Measurements from ENCODE around the gene ZNF208.
"Not testable (repeated sequence)": the region's sequence is repeated elsewhere in the genome, so short reads cannot be mapped to it uniquely, and the experiment has no call there.

ZNF208 gene

DNA sequence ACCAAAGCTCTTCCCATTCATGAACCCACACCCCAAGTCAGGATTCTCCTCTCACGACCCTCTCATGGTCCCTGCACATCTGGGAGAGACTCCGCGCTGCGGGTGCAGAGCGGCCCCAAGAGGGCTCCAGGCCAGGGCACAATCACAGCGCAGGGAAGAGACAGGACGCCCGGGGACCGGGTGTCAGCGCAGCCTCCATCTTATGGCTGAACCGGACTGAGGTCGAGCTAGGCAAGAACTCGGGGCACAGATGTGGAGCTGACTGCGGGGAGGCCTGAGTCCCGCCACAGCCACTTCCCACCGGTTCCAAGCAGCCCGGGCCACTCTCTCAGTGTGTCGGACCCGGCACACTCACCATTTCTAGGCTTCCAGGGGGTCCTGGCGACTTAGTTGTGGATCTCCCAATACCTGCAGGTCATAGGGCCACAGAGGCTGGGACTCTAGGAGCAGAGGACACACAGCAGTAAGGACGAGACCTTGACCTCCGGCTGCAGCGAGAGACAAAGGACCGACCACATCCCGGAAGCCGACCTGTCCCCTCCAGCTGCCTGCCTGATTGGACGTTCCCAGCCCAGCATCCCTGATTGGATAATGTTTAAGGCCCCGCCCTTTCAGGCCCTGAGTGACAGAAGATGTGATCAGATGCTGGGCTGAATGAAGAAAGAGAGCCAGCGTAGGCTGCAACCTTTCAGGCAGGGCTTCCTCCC lies at the start of gene ZNF208:
TSS of gene ZNF208 (minus strand) at position 507 of the 707 bp plus-strand sequence. CDS start at position 358, 149 bp downstream.
- DNase-seq (ENCODE audit: low read depth in 2 of 2), result peak in 1 of 2 donors; percentile 2

DNA sequence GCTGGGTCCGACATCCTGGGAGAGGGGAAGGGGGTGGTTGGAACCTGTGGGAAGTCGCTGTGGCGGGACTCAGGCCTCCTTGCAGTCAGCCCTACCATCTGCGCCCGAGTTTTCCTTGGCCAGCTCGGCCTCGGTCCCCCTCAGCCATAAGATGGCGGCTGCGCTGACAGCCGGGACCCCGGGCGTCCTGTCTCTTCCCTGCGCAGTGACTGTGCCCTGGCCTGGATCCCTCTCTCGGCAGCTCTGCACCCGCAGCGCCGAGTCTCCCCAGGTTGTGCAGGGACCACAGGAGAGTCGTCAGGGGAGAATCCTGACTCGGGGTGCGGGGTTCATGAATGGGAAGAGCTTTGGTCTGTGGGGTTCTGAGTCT lies 41.9 kb upstream of the ZNF208 start:
- peak; percentile 3 to 5 for DNase-seq (ENCODE audit: low read depth in 2 of 2)

DNA sequence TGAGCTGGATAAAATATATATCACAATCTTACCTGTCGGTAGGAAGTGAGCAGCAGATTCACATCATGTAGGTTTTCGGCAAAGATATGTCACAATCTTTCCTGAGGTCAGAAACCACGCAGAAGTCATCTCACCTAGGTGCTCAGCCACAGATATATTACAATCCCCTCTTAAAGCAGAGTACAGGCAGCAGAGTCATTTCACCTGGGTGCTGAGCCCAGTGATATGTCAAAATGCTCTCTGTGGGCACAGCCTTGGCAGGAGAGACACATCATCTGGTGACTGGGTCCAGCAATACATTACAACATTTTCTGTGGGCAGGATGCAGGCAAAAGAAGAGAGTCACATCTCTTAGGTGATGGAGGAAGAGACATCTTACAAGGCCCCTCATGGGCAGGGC lies 30.4 kb upstream of the ZNF208 start:
- not testable (repeated sequence) for DNase-seq (ENCODE audit: low read depth in 2 of 2)

DNA sequence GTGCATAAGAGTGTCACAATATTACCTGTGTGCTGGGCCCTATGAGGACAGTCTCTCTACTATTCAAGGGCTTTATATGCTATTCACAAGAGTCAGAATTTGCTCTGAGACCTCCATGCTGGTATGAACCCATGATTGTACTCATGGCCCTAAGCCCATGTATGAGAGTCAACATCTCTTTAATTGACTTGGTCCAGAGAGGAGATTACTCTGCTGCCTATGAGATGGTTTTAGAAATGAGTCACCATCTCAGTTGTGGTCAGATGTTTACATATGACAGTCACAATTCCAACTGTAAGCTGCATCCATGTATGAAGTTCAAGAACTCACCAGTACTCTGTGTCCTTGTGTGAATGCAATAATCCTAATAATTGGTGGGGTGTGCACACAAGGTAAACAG lies 19.9 kb upstream of the ZNF208 start:
- no peak for DNase-seq (ENCODE audit: low read depth in 2 of 2)

DNA sequence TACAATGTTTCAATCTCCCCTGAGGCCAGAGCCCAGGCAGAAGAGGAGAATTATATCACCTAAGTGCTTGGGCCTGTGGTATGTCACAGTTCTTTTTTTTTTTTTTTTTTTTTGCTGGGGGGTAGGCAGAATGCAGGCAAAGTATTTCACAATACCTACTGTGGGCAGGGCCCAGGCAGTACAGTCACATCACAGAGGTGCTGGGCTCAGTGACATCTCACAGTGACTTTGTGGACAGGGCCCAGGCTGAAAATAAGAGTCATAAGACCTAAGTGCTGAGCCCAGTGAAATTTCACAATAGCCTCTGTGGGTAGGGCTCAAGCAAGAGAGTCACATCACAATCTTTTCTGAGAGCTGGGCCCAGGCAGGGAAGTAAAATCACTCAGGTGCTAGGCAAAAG lies 15.9 kb upstream of the ZNF208 start:
- no peak for DNase-seq (ENCODE audit: low read depth in 2 of 2)

DNA sequence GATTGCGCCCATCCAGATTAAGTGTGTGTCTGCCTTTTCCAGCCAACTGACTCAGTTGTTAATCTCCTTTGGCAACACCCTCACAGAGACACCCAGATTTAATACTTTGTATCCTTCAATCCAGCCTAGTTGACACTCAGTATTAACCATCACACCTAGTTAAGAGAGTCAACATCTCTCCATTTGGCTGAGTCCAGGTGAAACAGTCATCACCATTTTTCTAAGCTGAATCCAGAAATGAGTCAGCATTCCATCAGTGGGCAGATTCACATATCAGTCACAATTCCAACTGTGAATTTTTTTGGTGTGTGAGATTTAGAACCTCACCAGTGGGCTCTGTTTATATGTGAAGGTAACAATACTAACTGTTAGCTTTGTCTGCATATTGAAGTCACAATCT lies 14.8 kb upstream of the ZNF208 start:
- not testable (repeated sequence) for DNase-seq (ENCODE audit: low read depth in 2 of 2)

DNA sequence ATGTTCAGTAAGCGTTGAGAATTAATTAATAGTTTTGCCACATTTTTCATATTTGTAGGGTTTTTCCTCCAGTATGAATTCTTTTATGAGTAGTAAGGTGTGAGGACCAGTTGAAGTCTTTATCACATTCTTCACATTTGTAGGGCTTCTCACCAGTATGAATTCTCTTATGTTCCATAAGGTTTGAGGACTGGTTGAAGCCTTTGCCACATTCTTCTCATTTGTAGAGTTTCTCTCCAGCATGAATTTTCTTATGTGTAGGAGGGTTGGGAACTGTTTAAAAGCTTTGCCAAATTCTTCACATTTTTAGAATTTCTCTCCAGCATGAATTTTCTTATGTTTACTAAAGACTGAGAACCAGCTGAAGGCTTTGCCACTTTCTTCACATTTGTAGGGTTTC lies 40.3 kb downstream of the ZNF208 start:
- no peak for DNase-seq (ENCODE audit: low read depth in 2 of 2)

DNA sequence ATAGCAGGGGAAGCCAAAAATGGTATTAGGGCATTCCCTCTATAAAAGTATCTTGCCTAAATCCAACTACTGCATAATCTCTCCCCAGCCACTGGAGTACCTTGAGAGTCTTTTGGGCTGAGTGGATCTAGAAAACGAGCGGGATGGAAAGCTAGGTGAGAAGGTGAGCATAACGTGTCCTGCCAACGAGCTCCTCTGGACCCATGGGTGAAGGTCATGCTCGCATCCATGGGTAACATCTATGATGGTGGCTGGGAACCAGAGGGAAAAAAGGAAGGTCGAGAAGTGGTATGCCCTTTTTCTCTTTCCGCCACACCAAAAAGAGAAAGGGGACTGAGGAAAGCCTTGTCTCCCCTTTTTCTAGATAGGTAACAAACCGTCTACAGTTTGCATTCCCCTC lies 63.0 kb downstream of the ZNF208 start:
- no peak for DNase-seq (ENCODE audit: low read depth in 2 of 2)

DNA sequence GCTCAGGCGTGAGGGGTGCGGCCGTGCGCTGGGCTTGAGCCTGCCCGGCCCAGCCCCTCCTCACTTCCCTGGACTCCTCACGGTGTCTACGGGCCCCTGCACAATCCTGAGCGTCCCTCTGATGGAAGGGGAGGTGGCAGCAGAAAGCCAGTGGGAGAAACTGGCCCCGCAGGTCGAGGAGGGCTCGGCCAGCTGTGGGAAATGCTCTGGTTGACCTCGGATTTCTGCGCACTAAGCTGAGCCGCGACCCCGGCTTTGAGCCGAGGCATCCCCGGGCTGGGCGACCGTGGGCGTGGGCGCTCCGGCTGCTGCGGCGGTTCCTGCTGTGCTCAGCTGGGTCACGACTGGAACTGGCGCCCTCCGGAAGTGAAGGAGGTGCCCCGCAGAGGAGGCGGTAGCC lies 70.1 kb downstream of the ZNF208 start:
- DNase-seq (ENCODE audit: low read depth in 2 of 2), result no peak

DNA sequence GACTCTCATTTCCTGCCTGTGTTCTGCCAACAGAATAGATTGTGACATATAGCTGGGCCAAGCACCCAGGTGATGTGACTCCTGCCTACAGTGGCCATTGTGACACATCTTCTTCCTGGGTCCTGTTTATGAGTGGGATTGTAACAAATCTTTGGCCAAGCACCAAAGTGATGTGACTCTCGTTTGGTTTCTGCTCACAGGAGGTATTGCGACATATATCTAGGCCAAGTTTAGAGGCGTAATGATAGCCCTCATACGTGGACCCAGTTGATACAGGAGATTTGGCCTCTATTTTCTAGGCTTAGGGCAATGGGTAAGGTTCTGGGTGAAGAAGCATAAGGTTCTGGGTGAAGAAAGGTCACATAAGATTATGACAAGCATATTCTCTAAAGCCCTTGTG lies 76.2 kb downstream of the ZNF208 start:
- no peak for DNase-seq (ENCODE audit: low read depth in 2 of 2)

DNA sequence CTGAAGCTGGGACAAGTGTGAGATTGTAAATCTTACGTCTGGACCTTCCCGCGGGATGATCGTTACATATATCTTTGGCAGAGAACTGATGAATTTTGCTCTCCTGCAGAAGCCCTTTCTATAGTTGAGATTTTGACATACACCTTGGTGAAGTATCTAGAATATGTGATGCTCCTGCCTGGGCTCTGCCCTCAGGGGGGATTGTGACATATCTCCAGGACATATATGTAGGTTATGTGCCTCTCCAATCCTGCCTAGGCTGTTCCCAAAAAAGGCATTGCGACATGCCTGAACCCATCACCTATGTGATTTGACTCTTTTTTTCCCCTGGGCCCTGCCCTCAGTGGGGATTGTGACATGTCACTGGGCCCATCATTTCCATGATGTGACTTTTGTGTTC lies 76.6 kb downstream of the ZNF208 start:
- no peak for DNase-seq (ENCODE audit: low read depth in 2 of 2)

DNA sequence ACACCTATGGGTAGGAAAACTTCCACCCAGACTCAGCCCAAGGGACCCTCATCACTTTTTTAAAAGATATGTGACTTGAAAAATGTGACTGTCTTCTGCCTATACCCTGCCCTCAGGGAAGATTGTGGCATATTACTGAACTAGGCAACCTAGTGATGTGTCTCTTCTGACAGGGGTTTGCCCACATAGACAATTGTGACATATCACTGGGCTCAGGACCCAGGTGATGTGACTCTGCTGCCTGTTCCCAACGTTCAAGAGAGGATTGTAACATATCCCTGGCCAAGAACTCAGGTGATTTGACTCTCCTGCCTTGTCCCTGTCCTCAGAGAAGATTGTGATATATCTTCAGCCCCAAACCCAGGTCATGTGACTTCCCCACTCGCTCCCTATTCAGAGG lies 88.5 kb downstream of the ZNF208 start:
- DNase-seq (ENCODE audit: low read depth in 2 of 2), result no peak

DNA sequence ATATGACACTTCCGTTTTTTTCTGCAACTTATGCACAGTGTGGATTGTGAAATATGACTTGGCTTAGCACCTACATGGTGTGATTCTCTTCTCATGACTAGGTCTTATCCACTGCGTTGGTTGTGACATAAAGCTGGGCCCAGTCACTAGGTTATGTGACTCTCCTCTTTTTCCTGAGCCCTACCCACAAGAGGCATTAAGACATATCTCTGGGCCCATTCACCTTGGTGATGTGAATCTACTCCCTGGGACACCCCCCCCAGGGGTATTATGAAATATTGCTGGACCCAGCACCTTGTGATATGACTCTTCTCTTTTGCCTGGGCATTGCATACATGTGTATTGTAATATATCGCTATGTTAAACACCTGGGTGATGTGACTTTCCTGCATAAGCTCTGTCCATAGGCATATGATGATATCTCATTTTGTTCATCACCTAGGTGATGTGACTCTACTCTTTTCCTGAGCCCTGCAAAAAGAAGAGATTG lies 89.0 kb downstream of the ZNF208 start:
- no peak for DNase-seq (ENCODE audit: low read depth in 2 of 2)

DNA sequence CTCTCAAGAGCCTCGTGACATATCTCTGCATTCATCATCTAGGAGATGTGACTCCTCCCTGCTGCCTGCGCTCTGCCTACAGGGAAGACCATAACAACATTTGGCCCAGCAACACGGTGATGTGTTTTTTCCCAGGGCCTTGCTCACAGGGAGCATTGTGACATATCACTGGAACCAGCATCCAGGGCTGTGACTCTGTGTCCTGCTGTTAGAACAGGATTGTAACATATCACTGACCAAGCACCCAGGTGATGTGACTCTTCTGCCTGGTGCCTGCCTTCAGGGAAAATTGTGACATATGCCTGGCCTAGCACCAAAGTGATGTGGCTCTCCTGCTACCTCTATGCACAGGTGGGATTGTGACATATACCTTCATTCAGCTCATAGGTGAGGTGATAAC lies 95.3 kb downstream of the ZNF208 start:
- DNase-seq (ENCODE audit: low read depth in 2 of 2), result no peak

DNA sequence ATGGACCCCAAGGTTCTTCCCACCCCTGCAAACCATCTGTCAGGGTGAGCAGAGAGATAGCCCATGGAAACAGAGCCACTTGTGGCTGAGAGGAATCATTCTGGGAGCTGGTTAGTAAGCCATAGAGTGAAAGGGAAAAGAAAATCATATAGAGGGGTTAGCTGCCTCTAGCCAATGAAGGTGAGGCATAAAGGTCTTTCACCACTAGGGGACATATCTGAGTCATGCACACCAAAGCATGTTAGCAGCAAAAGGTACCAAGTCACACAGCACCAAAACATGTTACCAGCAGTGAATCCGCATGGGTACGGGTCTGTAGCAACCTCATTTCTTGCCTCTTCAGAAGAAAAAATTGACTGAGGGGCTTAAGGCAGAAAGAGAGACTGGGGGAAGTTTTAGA lies 98.1 kb downstream of the ZNF208 start:
- DNase-seq (ENCODE audit: low read depth in 2 of 2), result no peak

DNA sequence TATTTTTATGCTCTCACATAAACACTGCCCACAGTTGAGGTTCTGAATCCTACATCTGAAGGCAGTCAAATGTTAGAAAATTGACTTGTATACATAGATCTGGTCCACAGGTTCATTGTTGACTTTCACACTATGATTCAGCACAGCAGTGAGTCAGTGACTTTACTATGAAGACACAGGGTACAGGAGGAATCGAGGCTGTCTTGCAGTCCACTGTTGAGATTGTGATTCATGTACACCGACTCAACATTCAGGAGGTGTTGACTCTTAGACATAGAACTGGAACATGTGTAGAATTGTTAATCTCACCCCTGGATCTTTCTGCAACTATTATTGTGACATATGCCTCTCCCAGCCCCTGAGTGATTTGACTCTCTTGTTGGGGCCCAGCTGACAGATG lies 100.4 kb downstream of the ZNF208 start:
- DNase-seq (ENCODE audit: low read depth in 2 of 2), result no peak

DNA sequence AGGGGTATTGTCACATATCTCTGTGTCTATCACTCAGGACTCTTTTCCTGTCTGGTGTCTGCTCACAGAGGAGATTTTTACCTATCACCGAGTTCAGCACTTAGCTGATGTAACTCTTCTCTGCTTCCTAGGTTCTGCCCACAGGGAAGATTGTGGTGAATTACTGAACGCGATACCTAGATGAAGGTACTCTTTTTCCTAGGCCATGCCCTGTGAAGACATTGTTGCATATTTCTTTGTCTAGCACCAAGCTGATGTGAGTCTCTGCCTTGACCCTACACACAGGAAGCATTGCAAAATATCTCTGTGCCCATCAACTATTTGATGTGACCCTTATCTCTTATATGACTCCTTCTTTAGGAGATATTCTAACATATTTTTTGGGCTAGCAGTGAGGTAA lies 102.7 kb downstream of the ZNF208 start:
- no peak for DNase-seq (ENCODE audit: low read depth in 2 of 2)

DNA sequence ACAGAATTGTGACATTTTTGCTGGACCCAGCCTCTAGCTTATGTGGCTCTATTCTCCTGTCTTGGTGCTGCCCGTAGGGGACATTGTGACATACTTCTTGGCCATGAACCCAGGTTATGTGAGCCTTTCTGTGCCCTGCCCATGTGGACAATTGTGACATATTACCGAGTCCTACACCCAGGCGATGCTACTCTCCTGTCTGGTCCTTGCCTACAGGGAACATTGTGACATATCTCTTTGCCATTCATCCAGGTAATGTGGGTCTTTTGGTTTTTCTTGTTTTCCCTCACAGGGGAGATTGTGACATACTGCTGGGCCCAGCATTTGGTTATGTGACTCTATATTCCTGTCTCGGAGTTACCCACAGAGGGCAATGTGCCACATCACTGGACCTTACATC lies 103.2 kb downstream of the ZNF208 start:
- DNase-seq (ENCODE audit: low read depth in 2 of 2), result no peak

DNA sequence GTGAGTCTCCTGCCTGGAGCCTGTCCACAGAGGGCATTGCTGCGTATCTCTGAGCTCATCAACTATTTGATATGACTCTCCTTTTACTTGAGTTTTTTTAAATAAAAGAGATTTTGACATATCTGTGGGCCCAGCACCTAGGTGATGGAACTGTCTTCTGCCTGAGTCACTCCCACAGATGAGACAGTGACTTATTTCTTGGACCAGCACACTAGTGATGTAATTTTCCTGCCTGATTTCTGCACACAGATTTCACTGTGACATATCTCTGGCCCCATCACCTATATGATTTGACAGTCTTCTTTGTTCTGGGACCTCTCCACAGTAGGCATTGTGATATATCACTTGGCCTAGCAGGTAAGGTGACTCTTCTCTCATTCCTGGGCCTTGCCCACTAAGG lies 108.2 kb downstream of the ZNF208 start:
- DNase-seq (ENCODE audit: low read depth in 2 of 2), result no peak

DNA sequence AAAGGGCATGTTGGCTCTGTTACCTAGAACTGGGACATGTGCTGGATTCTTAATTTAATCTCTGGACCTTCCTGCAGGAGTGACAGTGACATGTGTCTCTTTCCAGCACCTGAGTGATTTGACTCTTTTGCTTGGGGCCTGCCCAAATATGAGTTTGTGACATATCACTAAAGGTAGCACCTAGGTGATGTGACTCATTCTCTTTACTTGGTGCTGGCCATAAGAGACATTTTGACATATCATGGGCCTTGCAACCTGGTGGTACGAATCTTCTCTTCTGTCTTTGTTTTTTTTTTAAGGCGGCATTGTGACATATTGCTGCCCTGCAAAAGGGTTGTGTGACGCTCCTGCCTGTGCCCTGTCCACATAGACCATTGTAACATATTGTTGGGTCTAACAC lies 108.9 kb downstream of the ZNF208 start:
- no peak for DNase-seq (ENCODE audit: low read depth in 2 of 2)

DNA sequence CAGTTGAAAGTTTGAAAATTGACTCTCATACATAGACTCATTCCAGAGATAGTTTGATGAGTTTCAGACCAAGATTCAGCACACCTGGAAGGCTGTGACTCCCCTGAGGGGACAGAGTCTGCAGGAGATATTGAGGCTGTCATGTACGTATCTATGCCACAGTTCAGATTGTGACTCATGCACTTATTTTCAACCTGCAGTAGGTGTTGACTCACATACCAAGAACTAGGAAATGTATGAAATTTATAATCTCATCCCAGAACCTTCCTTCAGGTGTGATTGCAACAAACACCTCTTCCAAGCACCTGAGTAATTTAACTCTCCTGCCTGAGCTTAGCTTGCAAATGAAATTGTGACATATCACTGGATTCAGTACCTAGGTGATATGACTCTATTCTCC lies 110.3 kb downstream of the ZNF208 start:
- no peak for DNase-seq (ENCODE audit: low read depth in 2 of 2)

DNA sequence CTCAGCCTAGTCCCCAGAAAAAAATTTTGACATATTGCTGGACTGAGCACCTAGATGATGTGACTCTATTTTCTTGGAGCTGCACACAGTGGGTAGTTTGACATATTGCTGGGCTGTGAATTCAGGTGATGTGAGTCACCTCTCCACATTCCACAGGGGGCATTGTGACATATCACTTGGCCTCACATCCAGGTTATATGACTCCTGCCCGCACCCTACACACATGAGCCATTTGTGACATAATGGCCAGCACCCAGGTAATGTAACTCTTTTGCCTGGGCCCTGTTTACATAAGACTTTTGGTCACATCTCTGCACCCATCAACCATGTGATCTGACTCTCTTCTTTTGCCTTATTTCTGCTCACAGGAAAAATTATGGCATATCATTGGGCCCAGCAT lies 119.7 kb downstream of the ZNF208 start:
- DNase-seq (ENCODE audit: low read depth in 2 of 2), result no peak

DNA sequence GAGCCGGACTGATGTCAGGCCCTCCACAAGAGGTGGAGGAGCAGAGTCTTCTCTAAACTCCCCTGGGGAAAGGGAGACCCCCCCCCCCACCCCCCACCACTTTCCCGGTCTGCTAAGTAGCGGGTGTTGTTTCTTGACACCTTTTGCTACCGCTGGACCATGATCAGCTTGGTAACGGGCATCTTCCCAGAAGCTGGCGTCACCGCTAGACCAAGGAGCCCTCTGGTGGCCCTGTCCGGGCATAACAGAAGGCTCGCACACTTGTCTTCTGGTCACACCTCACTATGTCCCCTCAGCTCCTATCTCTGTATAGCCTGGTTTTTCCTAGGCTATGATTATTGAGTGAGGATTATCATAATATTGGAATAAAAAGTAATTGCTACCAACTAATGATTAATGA lies 120.7 kb downstream of the ZNF208 start:
- peak; percentile 7 to 13 for DNase-seq (ENCODE audit: low read depth in 2 of 2)

DNA sequence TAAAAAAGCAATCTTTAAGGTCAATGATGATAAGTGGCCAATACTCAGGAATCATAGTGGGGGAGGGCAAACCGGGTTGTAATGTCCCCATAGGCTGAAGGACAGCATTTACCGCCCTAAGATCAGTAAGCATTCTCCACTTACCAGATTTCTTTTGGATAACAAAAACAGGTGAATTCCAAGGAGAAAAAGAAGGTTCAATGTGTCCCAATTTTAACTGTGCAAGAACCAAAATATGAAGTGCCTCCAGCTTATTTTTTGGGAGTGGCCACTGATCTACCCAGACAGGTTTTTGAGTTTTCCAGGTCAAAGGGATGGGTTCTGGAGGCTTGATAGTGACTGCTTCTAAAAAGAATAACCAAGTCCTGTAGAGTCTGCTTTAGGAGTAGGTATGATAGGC lies 125.2 kb downstream of the ZNF208 start:
- DNase-seq (ENCODE audit: low read depth in 2 of 2), result not testable (repeated sequence)

All from stimulated activated CD4-positive, alpha-beta T cell treated with anti-CD3 and anti-CD28 coated beads, Interleukin-1b, Interleukin-23, amount 100 ng/mL, for 4 hours (primary cell).